ENCODE results near the gene SCARB2.

The SCARB2 gene

GRCh38 chr4:76197971-76198410 is 15.6 kb downstream of the SCARB2 start:
- no peak for DNase-seq (ENCODE audit: low read depth)
- H3K4me3 ChIP-seq (ENCODE audit: control insufficient read depth, low read depth, low read length) = no peak overlapping the region
- no peak for TF ChIP-seq CTCF (IDR thresholded peaks at IDR 0.05; ENCODE audit: control insufficient read depth, insufficient read depth, low read depth, low read length, missing control alignments)

GRCh38 chr4:76197031-76197743 is 16.4 kb downstream of the SCARB2 start:
- H3K4me3 ChIP-seq (ENCODE audit: control insufficient read depth, low read depth, low read length) = no peak overlapping the region
- no peak for TF ChIP-seq CTCF (IDR thresholded peaks at IDR 0.05; ENCODE audit: control insufficient read depth, insufficient read depth, low read depth, low read length, missing control alignments)
- no peak for DNase-seq (ENCODE audit: low read depth)

GRCh38 chr4:76196376-76196775 is 17.2 kb downstream of the SCARB2 start:
- DNase-seq (ENCODE audit: low read depth) = no peak
- H3K4me3 ChIP-seq (ENCODE audit: control insufficient read depth, low read depth, low read length) = no peak overlapping the region

GRCh38 chr4:76195326-76195725 is 18.3 kb downstream of the SCARB2 start:
- DNase-seq (ENCODE audit: low read depth) = no peak
- no peak for TF ChIP-seq CTCF (IDR thresholded peaks at IDR 0.05; ENCODE audit: control insufficient read depth, insufficient read depth, low read depth, low read length, missing control alignments)
- no peak overlapping the region for H3K4me3 ChIP-seq (ENCODE audit: control insufficient read depth, low read depth, low read length)

More at GRCh38 chr4:76196376-76196775, 17.2 kb downstream of the SCARB2 start:
- no peak for TF ChIP-seq CTCF (IDR thresholded peaks at IDR 0.05; ENCODE audit: control insufficient read depth, insufficient read depth, low read depth, low read length, missing control alignments)

- no peak for TF ChIP-seq CTCF (IDR thresholded peaks at IDR 0.05; ENCODE audit: control insufficient read depth, insufficient read depth, low read depth, low read length, missing control alignments)
- H3K4me3 ChIP-seq (ENCODE audit: control insufficient read depth, low read depth, low read length) = no peak overlapping the region
- DNase-seq (ENCODE audit: low read depth) = peak; percentile 95
These were observed 19.3 kb downstream of the SCARB2 start for GRCh38 chr4:76194325-76194724.

- DNase-seq (ENCODE audit: low read depth) = no peak
- no peak for TF ChIP-seq CTCF (IDR thresholded peaks at IDR 0.05; ENCODE audit: control insufficient read depth, insufficient read depth, low read depth, low read length, missing control alignments)
- H3K4me3 ChIP-seq (ENCODE audit: control insufficient read depth, low read depth, low read length) = no peak overlapping the region
These were observed 21.4 kb downstream of the SCARB2 start for GRCh38 chr4:76192236-76192635.
